Measurements from ENCODE around the gene CEP97. TPM values are rescaled to one million over a fixed set of nuclear protein-coding genes. Genes with fewer than 3 reads are reported as not detected.
"Not testable (repeated sequence)": the region's sequence is repeated elsewhere in the genome, so short reads cannot be mapped to it uniquely, and the experiment has no call there.

Gene CEP97
- total RNA-seq, 1 donor from 2014 or later = 10.8 TPM

GRCh38 chr3:101758224-101758623, 33.8 kb downstream of the CEP97 start:
- Mint-ChIP-seq H3K36me3 (ENCODE audit: unreplicated experiment) (peaks cover 51% of the 10 kb centered on the region), H3K4me3 (ENCODE audit: unreplicated experiment) (no peak overlapping the region), H3K9me3 (ENCODE audit: unreplicated experiment) (no peaks in the 10 kb centered on the region), H3K27ac (ENCODE audit: unreplicated experiment) (no peak overlapping the region), H3K27me3 (ENCODE audit: unreplicated experiment) (no peaks in the 10 kb centered on the region), H3K4me1 (ENCODE audit: unreplicated experiment) (peaks cover 3% of the 10 kb centered on the region)
- TF ChIP-seq CTCF (IDR thresholded peaks at IDR 0.05) = no peak
- DNase-seq (ENCODE audit: extremely low spot score, unreplicated experiment) = no peak

- DNase-seq (ENCODE audit: extremely low spot score, unreplicated experiment) = no peak
- no peak overlapping the region for H3K27ac Mint-ChIP-seq (ENCODE audit: unreplicated experiment)
- TF ChIP-seq CTCF (IDR thresholded peaks at IDR 0.05) = no peak
- peaks cover 3% of the 10 kb centered on the region for H3K4me1 Mint-ChIP-seq (ENCODE audit: unreplicated experiment)
- no peak overlapping the region for H3K4me3 Mint-ChIP-seq (ENCODE audit: unreplicated experiment)
- H3K27me3 Mint-ChIP-seq (ENCODE audit: unreplicated experiment) = no peaks in the 10 kb centered on the region
- H3K36me3 Mint-ChIP-seq (ENCODE audit: unreplicated experiment) = peaks cover 37% of the 10 kb centered on the region
- no peaks in the 10 kb centered on the region for H3K9me3 Mint-ChIP-seq (ENCODE audit: unreplicated experiment)
Observed at GRCh38 chr3:101762041-101762646, 37.7 kb downstream of the CEP97 start.

GRCh38 chr3:101777745-101778281, 53.4 kb downstream of the CEP97 start:
- not testable (repeated sequence) for H3K27me3 Mint-ChIP-seq (ENCODE audit: unreplicated experiment); DNase-seq (ENCODE audit: extremely low spot score, unreplicated experiment); H3K4me3 Mint-ChIP-seq (ENCODE audit: unreplicated experiment); H3K36me3 Mint-ChIP-seq (ENCODE audit: unreplicated experiment); H3K9me3 Mint-ChIP-seq (ENCODE audit: unreplicated experiment)
- Mint-ChIP-seq H3K27ac (ENCODE audit: unreplicated experiment) (peak overlapping the region; percentile 90), H3K4me1 (ENCODE audit: unreplicated experiment) (peaks cover 30% of the 10 kb centered on the region)

- Mint-ChIP-seq H3K4me3 (ENCODE audit: unreplicated experiment) (peak overlapping the region; percentile 88), H3K9me3 (ENCODE audit: unreplicated experiment) (no peaks in the 10 kb centered on the region), H3K27me3 (ENCODE audit: unreplicated experiment) (no peaks in the 10 kb centered on the region), H3K36me3 (ENCODE audit: unreplicated experiment) (peaks cover 4% of the 10 kb centered on the region), H3K4me1 (ENCODE audit: unreplicated experiment) (peaks cover 30% of the 10 kb centered on the region), H3K27ac (ENCODE audit: unreplicated experiment) (peak overlapping the region; percentile 90)
- no peak for DNase-seq (ENCODE audit: extremely low spot score, unreplicated experiment)
- TF ChIP-seq CTCF (IDR thresholded peaks at IDR 0.05) = no peak
Observed at GRCh38 chr3:101778385-101779046, 54.1 kb downstream of the CEP97 start.

- peaks cover 30% of the 10 kb centered on the region for H3K4me1 Mint-ChIP-seq (ENCODE audit: unreplicated experiment)
Observed at GRCh38 chr3:101779047-101779821, 54.8 kb downstream of the CEP97 start, which contains the start of gene NXPE3. Gene NXPE3, plus strand, starts transcription at chr3:101779211. Its CDS starts 6,386 bp downstream, at chr3:101785597.

More at GRCh38 chr3:101779047-101779821, 54.8 kb downstream of the CEP97 start, which contains the start of gene NXPE3:
- H3K36me3 Mint-ChIP-seq (ENCODE audit: unreplicated experiment) = peaks cover 11% of the 10 kb centered on the region
- peak within 1 kb of the TSS; percentile 90 for H3K27ac Mint-ChIP-seq (ENCODE audit: unreplicated experiment)
- TF ChIP-seq CTCF (IDR thresholded peaks at IDR 0.05) = no peak
- H3K4me3 Mint-ChIP-seq (ENCODE audit: unreplicated experiment) = peak within 1 kb of the TSS; percentile 88
- no peaks in the 10 kb centered on the region for H3K27me3 Mint-ChIP-seq (ENCODE audit: unreplicated experiment)
- peak; percentile 94 for DNase-seq (ENCODE audit: extremely low spot score, unreplicated experiment)
- H3K9me3 Mint-ChIP-seq (ENCODE audit: unreplicated experiment) = no peaks in the 10 kb centered on the region

All from osteocyte (in vitro differentiated cells).